ENCODE measurements around the gene INHA. TPM values are rescaled to one million over a fixed set of nuclear protein-coding genes. Genes with fewer than 3 reads are reported as not detected.
A peak's percentile ranks its signal among the peaks of the same experiment; 100 is the strongest.

INHA gene
- total RNA-seq, 1 donor from 2014 or later, result not detected

- no peak for TF ChIP-seq CTCF (IDR thresholded peaks at IDR 0.05; ENCODE audit: unreplicated experiment)
- Mint-ChIP-seq H3K27me3 (ENCODE audit: unreplicated experiment) (peaks cover 14% of the 10 kb centered on the region), H3K9me3 (ENCODE audit: unreplicated experiment) (no peaks in the 10 kb centered on the region), H3K36me3 (ENCODE audit: low read depth, unreplicated experiment) (peaks cover 3% of the 10 kb centered on the region), H3K27ac (ENCODE audit: unreplicated experiment) (peak overlapping the region; percentile 42), H3K4me1 (ENCODE audit: unreplicated experiment) (peaks cover 27% of the 10 kb centered on the region), H3K4me3 (ENCODE audit: unreplicated experiment) (no peak overlapping the region)
- DNase-seq (ENCODE audit: low spot score), result no peak
Measured at GRCh38 chr2:219537657-219538488, 34.2 kb upstream of the INHA start.

GRCh38 chr2:219538504-219538951 lies 33.6 kb upstream of the INHA start:
- Mint-ChIP-seq H3K4me1 (ENCODE audit: unreplicated experiment) (peaks cover 27% of the 10 kb centered on the region), H3K4me3 (ENCODE audit: unreplicated experiment) (no peak overlapping the region), H3K27ac (ENCODE audit: unreplicated experiment) (peak overlapping the region; percentile 24), H3K36me3 (ENCODE audit: low read depth, unreplicated experiment) (peaks cover 3% of the 10 kb centered on the region), H3K27me3 (ENCODE audit: unreplicated experiment) (peaks cover 14% of the 10 kb centered on the region), H3K9me3 (ENCODE audit: unreplicated experiment) (no peaks in the 10 kb centered on the region)
- DNase-seq (ENCODE audit: low spot score), result no peak
- TF ChIP-seq CTCF (IDR thresholded peaks at IDR 0.05; ENCODE audit: unreplicated experiment), result no peak

- no peak for DNase-seq (ENCODE audit: low spot score)
- H3K4me1 Mint-ChIP-seq (ENCODE audit: unreplicated experiment), result peaks cover 27% of the 10 kb centered on the region
- H3K9me3 Mint-ChIP-seq (ENCODE audit: unreplicated experiment), result no peaks in the 10 kb centered on the region
- H3K27ac Mint-ChIP-seq (ENCODE audit: unreplicated experiment), result no peak overlapping the region
- H3K36me3 Mint-ChIP-seq (ENCODE audit: low read depth, unreplicated experiment), result peaks cover 3% of the 10 kb centered on the region
- no peak for TF ChIP-seq CTCF (IDR thresholded peaks at IDR 0.05; ENCODE audit: unreplicated experiment)
- peaks cover 13% of the 10 kb centered on the region for H3K27me3 Mint-ChIP-seq (ENCODE audit: unreplicated experiment)
- no peak overlapping the region for H3K4me3 Mint-ChIP-seq (ENCODE audit: unreplicated experiment)
Measured at GRCh38 chr2:219538956-219539788, 32.9 kb upstream of the INHA start.

- Mint-ChIP-seq H3K36me3 (ENCODE audit: low read depth, unreplicated experiment) (peaks cover 10% of the 10 kb centered on the region), H3K4me3 (ENCODE audit: unreplicated experiment) (no peak overlapping the region)
- TF ChIP-seq CTCF (IDR thresholded peaks at IDR 0.05; ENCODE audit: unreplicated experiment), result no peak
Measured at GRCh38 chr2:219539926-219540678, 32.0 kb upstream of the INHA start.

More at GRCh38 chr2:219539926-219540678, 32.0 kb upstream of the INHA start:
- Mint-ChIP-seq H3K9me3 (ENCODE audit: unreplicated experiment) (no peaks in the 10 kb centered on the region), H3K27ac (ENCODE audit: unreplicated experiment) (no peak overlapping the region), H3K27me3 (ENCODE audit: unreplicated experiment) (peaks cover 22% of the 10 kb centered on the region), H3K4me1 (ENCODE audit: unreplicated experiment) (peaks cover 35% of the 10 kb centered on the region)
- no peak for DNase-seq (ENCODE audit: low spot score)

All from endothelial cell (in vitro differentiated cells).